ENCODE measurements around the gene DIO3.
"Not testable (repeated sequence)": the region's sequence is repeated elsewhere in the genome, so short reads cannot be mapped to it uniquely, and the experiment has no call there.

Gene DIO3

DNA sequence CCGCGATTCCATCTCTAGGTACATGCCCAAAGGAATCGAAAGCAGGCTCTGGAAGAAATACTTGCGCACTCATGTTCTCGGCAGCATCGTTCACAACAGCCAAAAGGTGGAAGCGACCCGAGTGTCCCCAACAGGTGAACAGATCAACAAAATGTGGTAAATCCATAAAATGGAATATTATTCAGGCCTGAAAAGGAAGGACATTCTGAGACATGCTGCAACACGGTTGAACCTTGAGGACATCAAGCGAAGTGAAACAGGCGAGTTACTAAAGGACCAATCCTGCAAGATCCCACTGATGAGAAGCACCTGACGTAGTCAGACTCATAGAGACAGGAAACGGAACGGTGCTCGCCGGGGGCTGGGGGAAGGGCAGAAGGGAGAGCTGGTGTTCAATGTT, 17.5 kb upstream of the DIO3 start:
- no peak for DNase-seq

DNA sequence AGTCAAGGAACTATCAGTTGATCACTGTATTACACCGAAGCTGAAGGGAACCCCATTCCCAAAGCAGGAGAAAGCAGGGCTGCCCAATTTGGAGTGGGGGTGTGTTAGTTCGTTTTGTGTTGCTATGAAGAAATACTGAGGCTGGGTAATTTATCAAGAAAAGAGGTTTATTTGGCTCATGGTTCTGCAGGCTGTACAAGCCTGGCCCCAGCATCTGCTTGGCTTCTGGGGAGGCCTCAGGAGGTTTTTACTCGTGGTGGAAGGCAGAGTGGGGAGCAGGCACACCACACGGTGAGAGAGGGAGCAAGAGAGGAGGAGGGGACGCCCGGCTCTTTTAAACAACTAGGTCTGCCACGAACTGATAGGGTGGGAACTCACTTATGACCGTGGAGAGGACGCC, 16.7 kb upstream of the DIO3 start:
- no peak for DNase-seq

DNA sequence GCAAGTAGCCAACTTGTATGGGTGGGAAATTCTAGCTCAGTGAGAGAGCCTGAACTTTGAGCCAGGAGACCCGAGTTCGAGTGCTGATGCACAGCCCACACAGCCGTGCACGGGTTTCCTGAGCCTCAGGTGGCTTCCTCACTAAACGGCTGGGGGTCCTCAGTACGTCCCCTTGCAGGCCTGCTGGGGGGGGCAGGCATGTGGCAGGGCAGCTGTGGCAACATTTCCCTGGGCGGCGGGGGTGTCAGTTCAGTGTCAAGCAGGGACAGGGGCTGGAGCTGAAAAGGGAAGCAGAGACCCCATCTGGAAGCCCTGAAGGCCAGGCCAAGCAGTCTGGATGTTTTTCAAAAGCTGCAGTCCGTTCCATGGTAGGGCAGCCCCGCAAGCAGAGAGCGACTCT, 14.6 kb upstream of the DIO3 start:
- no peak for DNase-seq

DNA sequence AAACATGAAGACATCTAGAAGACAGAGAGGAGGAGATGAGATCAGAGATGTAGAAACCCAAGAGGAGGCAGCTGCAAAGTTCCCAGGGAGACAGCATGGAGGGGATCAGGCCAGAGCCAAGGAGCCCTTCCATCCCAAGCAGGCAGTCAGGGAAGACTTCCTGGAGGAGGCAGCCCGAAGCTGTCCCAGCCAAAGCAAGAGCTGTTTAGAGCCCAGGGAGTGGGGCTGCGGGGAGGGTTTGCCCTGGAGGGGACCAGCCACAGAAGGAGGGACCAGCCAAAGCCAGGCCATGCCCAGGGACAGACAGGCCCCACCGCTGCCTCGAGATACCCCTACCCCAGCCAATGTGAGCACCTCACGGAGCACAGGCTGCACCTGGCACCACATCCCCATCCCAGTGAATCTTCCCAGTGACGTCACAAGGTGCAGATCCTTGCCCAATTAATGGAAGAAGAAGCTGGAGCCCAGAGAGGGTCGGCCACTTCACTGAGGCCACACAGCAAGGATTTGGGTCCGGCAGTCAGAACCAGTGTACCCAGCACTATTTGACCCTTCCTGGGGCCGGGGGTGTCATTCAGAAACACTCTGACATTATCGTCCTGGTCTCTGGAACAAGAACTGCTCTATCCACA, 14.1 kb upstream of the DIO3 start:
- DNase-seq, result no peak

DNA sequence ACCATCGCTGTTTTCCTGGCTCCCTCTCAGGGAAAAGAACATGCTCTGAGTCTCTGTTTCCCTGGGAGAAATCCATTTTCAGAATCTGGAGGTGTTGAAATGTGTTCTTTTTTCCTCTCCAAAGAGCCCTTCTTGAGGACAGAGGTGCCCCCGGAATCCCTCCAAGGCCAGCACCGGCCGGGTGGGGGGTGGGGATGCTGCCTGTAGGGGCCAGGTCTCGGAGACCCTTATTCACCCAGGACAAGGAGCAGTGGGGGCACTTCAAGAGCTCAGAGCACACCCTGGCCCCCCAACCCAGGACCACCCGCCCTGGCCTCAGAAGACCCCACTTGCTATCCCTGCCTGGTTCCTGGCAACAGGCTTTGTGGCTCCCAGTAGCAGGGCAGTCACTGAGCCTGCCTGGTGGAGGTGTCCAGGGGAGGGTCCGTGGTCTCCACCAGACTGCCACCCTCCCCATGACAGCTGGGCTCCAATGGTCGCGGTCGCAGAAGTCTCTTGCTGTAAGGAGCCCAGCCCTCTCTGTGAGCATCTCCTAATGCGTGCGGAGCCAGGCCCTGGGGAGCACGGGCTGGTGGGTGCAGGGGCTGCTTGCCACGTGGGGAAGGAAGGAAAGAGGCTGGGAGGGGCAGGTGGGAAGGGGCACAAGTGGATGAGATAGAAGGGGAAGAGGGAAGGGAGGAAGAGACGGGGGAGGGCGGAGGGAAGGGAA, 13.2 kb upstream of the DIO3 start:
- DNase-seq, result no peak

DNA sequence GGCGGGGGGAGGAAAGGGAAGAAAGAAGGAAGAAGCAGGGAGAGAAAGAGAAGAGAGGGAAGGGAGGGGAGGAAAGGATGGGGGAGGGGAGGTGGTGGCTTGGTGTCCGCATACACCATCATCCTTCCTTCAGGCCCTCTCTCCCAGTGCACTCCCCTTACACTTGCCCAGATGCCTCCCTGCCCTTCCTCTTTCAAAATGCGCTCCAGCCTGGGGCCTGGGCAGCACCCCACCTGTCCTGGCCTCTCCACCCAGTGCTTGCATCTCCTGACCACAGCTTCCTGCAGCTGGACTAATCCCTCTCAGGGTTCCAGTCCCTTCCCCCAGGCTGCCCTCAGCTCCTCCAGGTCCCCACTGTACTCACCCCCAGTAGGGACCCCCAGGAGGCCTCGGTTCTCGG, 12.6 kb upstream of the DIO3 start:
- no peak for DNase-seq

DNA sequence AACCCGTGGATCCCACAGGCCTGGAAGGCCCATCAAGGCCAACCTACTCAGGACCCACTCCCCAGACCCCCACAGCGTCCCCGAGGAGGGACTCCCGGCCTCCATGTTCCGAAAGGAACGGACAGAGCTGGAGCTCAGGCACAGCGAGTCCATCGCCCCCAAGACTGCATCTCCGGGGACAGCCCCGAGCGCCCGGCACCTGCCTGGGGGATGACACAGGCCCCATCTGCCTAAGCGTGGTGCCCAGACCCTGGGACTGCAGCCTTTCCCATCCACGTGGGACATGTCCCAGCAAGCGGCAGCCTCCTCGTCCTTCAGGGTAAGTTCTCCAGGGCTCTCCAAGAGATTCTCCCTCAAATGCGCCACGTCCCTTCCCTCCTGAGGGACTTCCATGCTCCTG, 12.1 kb upstream of the DIO3 start:
- no peak for DNase-seq

DNA sequence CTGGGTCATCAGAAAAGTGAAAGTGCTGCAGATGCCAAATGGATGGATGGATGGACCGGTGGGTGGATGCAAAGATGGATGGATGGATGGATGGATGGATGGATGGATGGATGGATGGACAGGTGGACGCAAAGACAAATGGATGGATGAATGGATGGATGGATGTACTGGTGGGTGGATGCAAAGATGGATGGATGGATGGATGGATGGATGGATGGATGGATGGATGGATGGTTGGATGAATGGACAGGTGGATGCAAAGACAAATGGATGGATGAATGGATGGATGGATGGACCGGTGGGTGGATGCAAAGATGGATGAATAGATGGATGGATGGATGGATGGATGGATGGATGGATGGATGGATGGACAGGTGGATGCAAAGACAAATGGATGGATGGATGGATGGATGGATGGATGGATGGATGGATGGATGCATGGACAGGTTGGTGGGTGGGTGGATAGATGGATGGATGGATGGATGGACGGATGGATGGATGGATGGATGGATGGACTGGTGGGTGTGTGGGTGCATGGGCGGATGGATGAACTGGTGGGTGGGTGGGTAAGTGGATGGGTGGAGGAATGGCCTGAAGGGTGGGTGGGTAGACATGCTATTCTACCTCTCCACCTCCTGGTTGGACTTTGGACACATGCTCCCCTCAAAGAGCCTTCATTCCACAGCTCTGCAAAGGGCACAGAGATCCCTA, 10.9 kb upstream of the DIO3 start:
- DNase-seq, result not testable (repeated sequence)

DNA sequence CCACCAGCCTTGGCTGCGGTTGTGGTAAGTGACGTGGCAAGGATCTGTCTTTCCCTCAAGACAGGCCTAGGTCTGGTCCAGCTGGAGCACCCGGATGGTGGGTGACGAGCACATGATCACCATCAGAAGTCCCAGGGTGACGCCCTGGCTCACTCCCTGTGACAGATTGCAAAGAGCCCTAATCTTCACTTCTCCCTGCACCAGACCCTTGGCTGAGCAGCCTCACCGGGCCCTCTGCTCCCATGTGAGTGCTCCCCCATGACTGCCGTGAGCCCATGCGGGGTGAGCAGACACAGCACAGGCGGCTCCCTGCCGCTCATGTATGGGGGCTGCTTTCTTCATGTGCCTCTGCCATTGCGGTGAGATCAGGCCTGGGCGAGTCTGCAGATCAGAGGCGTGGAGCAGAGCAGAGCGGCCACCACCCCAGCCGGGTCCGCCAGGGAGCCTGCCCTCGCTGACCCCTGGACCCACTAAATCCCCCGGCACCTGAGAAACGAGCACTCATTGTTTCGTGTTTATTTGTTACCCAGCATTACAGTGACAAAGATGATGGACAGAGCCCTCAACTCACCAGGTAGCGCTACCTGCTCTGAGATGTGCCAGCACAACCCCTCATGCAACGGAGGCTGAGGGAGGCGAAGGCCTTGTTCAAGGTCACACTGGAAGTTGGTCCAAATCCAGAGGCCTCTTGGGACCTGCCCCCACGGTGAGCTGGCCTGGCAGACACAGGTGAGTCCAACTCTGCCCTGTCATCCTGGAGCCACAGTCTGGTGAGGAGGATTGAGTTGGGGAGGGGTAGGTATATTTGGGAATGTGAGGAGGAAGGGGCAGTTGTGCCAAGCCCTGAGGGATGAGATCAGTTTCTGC, 9.3 kb upstream of the DIO3 start:
- no peak for DNase-seq

DNA sequence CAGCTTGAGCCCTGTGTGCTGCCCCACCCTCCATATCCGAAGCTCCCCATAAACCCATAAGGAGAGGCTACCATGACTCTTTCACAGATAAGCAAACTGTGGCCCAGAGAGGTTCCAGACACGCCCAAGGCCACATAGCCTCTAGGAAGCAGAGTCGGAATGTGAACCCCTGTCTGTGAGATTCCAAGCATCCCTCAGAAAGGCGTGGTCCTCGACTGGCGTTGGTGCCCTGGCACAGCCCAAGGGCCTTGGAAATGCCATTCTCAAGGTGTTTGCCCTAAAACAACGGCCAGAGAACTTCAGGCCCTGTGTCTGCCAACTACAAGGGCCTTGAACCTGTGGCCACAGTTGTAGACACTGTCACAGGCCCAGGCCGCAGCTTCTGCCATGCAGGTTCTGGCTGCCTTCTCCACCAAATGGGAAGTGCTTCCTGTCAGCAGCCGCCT, 8.5 kb upstream of the DIO3 start:
- no peak for DNase-seq

DNA sequence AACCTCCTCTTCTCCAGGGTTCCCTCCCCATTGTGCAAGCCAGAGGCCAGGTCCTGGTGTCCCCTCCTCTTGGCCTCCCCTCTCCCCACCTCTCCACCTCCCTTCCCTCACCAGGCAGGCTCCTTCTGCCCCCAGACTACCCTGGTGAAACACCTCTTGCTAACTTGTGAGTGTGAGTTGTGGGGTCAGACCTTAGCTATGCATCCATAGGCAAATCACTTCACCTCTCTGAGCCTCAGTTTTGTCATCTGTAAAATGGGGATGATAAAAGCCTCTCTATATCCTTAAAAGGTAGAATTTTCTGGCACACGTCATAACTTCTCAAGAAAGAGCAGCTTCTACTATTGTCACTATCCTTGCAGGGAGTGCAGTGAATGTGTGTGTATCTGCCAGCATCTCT, 7.9 kb upstream of the DIO3 start:
- DNase-seq, result no peak

DNA sequence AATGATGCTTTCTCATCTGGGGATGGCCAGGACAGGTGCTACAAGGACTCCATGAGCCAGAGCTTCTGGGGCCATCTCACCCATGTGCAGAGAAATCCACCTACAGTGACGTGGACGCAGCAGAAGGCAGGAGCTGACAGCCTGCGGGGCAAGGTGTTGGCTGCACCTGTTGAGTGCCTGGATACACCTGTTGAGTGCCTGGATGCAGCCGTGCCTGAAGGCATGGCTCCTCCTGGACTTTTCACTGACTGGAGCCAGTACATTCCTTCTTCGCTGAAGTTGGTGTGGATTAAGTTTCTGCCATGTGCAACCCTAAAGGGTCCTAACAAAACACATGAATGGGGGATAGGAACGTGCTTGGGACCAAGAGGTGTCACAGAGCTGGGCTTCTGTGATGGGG, 7.4 kb upstream of the DIO3 start:
- no peak for DNase-seq

DNA sequence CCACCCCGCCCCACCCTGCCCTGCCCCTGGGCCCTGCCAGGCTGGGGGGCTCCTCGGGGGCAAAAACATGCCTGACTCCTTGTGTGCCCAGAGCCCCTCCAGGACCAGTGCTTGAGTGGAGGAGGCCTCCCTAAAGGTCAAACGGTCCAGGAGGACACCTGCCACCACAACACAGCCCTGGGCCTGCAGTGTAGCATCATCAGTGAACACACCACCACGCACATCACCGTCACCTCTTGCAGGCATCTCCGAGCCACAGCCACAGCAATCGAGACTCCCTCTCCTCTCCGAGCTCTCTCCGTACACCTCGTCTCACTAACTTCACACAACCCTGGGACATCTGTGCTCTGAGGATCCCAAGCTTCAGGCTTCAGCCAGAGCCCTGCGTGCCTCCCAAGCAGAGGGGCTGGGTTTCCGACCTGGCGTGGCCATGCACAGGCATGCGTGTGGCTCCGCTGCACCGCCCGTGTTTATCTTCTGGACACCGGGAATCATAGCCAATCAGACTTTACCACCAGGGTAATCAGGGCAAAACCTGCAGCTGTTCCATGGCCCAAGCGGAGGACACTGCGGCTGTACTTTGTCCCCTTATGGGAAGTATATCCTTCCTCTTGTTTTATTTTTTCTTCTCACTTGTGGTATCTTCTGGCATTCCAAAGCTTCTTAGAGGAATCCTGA, 6.2 kb upstream of the DIO3 start:
- DNase-seq, result no peak

DNA sequence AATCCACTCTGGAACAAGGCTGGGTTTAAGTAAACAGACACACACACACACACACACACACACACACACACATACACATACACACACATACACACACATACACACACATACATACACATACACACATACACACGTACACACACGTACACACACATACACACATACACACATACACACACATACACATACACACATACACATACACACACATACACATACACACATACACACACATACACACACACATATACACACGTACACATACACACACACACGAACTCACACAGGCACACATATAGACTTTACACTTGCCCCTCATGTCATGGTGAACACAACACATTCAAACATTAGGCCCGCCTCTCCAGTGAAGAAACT, 5.6 kb upstream of the DIO3 start:
- DNase-seq, result not testable (repeated sequence)

DNA sequence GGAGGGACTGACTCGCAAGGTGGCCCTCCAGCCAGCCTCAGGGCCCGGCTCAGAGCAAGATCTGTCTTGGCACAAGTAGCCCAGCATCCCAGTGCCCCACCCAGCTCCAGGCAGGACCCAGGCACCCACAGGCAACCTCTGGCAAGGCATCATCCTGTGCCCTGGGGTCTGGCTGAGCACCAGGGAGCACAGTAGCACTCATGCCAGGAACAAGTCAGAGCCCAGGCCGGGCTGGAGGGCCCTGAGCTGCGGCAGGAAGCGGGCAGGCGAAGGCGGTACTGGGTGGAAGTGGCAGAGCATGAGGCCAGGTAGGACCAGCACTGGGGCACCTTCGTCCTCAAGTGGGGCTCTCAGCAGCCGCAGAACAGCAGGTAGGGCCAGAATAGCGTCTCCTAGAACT, 5.2 kb upstream of the DIO3 start:
- no peak for DNase-seq

DNA sequence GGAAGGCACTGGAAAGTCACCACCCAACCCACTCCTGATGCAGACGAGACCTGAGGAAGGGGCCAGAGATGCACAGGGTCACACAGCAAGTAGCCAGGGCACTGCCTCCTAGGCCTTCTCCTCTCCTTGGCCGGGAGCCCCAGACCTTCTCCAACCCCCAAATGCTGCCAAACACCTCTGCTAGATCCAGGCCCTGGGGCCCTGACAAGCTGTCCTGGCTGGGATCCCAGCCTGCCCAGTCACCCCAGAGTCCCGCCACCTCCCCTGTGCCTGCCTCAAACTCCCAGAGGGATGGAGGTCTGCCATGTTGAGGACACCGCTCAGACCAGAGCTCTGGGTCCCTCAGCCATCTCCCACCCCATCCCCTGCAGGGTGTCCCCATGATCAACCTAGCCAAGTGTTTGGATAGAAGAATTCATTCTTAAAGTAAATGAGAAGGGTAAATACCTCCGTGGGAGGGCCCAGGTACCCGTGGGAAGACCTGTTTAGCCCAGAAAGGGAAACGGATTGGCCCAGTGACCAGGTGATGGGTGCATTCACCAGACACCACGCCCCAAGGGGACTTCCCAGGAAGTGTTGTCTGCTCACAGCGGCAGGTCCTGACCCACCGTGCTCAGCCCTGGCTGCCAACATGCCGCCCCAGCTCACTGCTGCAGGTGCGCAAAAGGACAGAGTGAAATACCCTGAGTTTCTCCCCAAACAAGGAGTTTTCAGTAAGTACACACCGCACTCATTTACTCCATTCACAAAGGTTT, 4.6 kb upstream of the DIO3 start:
- DNase-seq, result no peak

DNA sequence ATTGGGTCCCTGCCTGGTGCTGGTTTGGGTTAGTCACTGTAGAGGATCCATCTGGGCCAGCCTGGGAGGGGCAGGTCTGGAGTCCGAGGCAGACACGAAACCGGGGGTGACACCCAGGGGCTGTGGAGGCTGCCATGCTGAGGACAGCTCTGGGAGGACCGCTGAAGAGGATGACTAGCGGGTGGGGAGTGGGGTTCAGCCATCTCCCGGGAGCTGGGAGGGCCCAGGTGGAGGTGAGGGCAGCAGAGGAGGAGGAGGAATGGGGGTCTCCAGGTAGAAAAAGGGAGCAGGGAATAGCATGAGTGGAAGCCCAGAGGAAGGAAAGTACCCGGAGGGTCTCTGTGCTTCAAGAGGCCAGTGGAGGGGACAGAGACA, 4.0 kb upstream of the DIO3 start:
- no peak for DNase-seq

DNA sequence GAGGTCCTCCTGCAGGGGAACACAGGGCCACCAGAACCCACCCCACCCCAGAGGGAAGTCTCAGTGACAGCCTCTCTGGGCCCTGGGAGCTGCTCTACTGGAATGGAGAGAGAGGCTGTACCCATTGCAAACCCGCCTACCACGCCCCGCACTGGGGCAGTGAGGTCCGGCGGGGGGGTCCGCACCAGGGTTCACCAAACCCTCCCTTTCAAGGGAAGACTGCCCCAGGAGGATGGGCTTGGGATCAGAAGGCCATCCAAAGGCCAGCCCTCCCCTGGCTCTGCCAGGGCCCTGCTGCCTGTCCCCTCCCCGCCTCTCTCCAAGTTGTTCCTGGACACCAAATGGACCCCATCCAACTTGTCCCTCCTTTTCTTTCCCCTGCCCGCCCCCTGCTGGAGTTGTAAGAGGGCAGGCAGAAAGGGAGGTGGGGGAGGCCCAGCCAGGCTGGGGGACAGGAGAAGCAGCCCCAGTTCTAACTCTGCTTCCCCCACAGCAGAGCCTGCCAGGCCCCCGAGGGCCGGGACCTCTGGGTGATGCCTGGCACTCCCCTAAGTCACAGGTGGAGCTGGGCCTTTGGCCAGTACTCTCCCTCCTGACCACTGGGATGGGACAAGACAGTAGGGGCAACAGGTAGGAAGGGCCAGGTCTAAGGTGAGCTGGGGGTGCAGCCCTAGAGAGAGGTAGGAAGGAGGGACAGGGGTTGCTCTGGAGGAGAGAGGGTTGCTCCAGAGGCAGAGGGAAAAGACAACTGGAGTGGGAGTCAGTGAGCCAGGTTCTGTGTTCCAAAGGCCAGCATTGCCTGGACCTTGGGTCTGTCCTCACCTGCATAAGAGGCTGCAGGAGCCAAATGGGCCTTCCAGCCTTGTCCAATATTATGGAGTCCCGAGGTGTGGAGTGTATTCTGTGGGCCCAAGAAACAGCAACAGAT, 3.2 kb upstream of the DIO3 start:
- no peak for DNase-seq

DNA sequence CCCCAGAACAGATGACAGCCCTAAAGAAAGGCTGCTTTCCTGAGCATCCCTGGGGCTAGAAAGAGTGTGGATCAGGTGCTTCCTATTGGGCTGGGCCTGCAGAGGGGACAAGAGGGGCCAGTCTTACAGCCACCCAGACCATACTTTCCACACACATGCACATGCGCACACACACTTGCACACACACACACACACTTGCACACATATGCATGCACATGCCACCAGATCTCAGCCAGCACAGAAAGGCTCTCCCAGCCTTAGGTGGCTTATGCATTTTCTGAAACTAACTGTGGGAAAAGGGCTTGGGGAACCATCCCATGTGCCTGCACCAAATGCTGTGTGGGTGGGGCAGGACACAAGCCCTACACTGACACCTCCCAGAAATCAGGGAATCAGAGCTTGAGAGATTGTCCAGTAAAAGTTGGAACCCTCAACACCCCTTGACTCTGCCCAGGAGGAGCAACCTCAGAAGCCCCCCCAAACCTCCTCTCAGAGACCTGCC, 2.5 kb upstream of the DIO3 start:
- no peak for DNase-seq

DNA sequence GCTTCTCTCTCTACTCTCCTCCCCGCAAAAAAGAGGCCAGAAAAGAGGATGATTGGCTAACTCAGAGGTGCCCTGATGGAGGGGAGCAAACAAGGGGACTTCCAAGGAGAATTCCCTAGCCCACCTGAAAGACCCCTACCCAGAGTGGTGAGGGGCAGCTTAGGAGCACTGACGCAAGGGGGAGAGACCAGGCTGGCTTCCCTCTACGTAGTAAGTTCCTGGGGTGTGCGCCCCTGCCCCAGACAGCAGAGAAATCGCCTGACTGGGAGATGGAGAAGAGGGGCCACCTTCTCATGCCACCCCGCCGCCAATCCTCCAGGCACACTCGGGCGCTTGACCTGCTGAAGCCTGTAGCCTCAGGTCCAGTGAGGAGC, 2.1 kb upstream of the DIO3 start:
- no peak for DNase-seq

Measured in fibroblast of upper back skin (primary cell).